Osteoblast (primary cell): Measurements from ENCODE around the gene RAMP3. TPM values are rescaled to one million over a fixed set of nuclear protein-coding genes. Genes with fewer than 3 reads are reported as not detected.

Experiments
- DNase-seq: peaks from one replicate; pipeline ENCODE4 v3.0.0; 2011; ENCODE audit warnings: low spot score, mixed read lengths; ENCODE audit not compliant: insufficient read length; ENCODE audit errors: missing footprints
- H2AFZ ChIP-seq: 2 replicates; pipeline ENCODE4 v1.6.0; 2011; ENCODE audit warnings: mild to moderate bottlenecking, low read length
- H3K27ac ChIP-seq: 2 replicates; pipeline ENCODE4 v1.5.1; 2011; ENCODE audit warnings: mild to moderate bottlenecking, low read depth, low read length, moderate library complexity
- H3K27me3 ChIP-seq: 2 replicates; pipeline ENCODE4 v1.6.0; 2012; ENCODE audit warnings: mild to moderate bottlenecking, control low read depth, inconsistent platforms, low read length, moderate library complexity; ENCODE audit not compliant: insufficient read depth
- H3K36me3 ChIP-seq: 2 replicates; pipeline ENCODE4 v1.5.1; 2011; ENCODE audit warnings: mild to moderate bottlenecking, low read length, control low read depth, moderate library complexity; ENCODE audit not compliant: insufficient read depth
- H3K4me1 ChIP-seq: 2 replicates; pipeline ENCODE4 v1.5.1; 2011; ENCODE audit warnings: mild to moderate bottlenecking, low read length, control low read depth, moderate library complexity; ENCODE audit not compliant: insufficient read depth
- H3K4me2 ChIP-seq: 2 replicates; pipeline ENCODE4 v1.6.0; 2011; ENCODE audit warnings: mild to moderate bottlenecking, low read length; ENCODE audit not compliant: insufficient read depth
- H3K4me3 ChIP-seq: fragments of 200-600 bp; sonication (generic); 3 replicates; pipeline ENCODE4 v1.5.1; 2012; ENCODE audit warnings: mild to moderate bottlenecking, low read length, inconsistent platforms; ENCODE audit not compliant: insufficient read depth
- H3K79me2 ChIP-seq: 2 replicates; pipeline ENCODE4 v1.6.0; 2012; ENCODE audit warnings: mild to moderate bottlenecking, low read length, control low read depth, inconsistent platforms; ENCODE audit not compliant: insufficient read depth
- H3K9me3 ChIP-seq: 2 replicates; pipeline ENCODE4 v1.5.1; 2011; ENCODE audit warnings: low read depth, low read length, control low read depth
- H4K20me1 ChIP-seq: 2 replicates; pipeline ENCODE4 v1.6.0; 2012; ENCODE audit warnings: mild to moderate bottlenecking, low read length, control low read depth; ENCODE audit not compliant: insufficient read depth
- CTCF ChIP-seq: IDR thresholded peaks from 2 replicates; pipeline ENCODE4 v1.5.1; 2011; ENCODE audit warnings: mild to moderate bottlenecking, low read depth, low read length, moderate library complexity; ENCODE audit errors: extremely low read depth
- total RNA-seq: library from RNA; depleted of rRNA; stranded (reverse); fragments of >200 nt; gene quantifications from 2 replicates; pipeline ENCODE4 v1.2.3, GENCODE V29; 2012

The RAMP3 gene
- total RNA-seq, 1 donor: not detected

DNA sequence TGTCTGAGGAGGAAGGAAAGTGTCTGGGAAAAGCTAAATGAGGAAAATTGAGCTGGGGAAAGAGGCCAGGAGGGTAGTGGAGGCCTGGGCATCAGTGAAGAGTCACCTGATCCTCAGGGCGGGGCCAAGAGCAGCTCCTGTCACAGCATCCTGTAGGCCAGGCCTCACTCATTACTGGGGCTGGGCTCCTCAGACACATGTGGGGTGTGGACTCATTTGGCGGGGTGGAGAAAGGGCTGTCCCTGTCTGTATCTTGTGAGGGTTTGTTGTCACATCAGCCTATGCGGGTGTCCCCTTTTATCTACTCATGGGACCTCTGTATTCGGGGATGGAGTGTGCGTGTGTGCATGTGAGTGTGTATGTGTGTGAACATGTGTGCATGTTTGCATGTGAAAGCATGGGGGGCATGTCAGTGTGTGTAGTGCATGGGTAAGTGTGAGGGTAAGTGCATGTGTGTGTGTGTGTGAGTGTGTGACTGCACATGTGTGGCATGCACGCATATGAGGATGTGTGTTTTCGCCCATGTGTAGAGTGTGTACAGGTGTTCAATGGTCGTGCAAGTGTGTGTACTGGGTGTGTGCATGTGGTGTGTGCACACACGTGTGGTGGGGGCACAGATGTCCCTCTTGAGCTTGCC, 67.8 kb downstream of the RAMP3 start:
- no peaks in the 10 kb centered on the region for H3K36me3 ChIP-seq
- H3K4me2 ChIP-seq: no peak overlapping the region
- no peaks in the 10 kb centered on the region for H3K4me1 ChIP-seq
- no peak overlapping the region for H3K4me3 ChIP-seq
- no peaks in the 10 kb centered on the region for H4K20me1 ChIP-seq
- H3K27me3 ChIP-seq: peaks cover 16% of the 10 kb centered on the region
- no peak overlapping the region for H3K27ac ChIP-seq
- no peak overlapping the region for H2AFZ ChIP-seq
- no peaks in the 10 kb centered on the region for H3K79me2 ChIP-seq
- DNase-seq: no peak
- no peaks in the 10 kb centered on the region for H3K9me3 ChIP-seq
- no peak for TF ChIP-seq CTCF

DNA sequence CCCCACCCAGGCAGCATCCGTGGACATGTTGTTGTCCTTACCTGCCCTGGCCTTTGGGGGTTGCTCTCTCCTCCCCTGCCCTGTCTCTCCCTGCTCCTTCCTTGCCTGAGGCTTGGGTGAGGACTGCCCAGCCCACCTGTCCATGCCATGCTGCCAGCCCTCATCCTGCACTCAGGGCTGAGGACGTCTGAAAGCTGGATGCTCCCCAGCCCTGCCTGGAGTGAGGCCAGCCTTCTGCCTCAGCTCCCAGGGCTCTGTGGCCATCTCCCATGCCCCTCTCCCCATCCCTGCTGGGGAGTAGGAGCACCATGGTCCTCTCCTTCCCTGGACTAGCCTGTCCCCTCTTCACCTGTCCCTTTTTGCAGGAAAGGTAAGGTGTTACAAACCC, 68.4 kb downstream of the RAMP3 start:
- Histone ChIP-seq H3K36me3 (no peaks in the 10 kb centered on the region), H3K4me3 (no peak overlapping the region), H3K4me2 (no peak overlapping the region), H3K9me3 (no peaks in the 10 kb centered on the region), H3K79me2 (no peaks in the 10 kb centered on the region), H3K4me1 (no peaks in the 10 kb centered on the region), H2AFZ (no peak overlapping the region), H3K27me3 (peaks cover 14% of the 10 kb centered on the region), H4K20me1 (no peaks in the 10 kb centered on the region), H3K27ac (no peak overlapping the region)
- DNase-seq: no peak
- no peak for TF ChIP-seq CTCF

DNA sequence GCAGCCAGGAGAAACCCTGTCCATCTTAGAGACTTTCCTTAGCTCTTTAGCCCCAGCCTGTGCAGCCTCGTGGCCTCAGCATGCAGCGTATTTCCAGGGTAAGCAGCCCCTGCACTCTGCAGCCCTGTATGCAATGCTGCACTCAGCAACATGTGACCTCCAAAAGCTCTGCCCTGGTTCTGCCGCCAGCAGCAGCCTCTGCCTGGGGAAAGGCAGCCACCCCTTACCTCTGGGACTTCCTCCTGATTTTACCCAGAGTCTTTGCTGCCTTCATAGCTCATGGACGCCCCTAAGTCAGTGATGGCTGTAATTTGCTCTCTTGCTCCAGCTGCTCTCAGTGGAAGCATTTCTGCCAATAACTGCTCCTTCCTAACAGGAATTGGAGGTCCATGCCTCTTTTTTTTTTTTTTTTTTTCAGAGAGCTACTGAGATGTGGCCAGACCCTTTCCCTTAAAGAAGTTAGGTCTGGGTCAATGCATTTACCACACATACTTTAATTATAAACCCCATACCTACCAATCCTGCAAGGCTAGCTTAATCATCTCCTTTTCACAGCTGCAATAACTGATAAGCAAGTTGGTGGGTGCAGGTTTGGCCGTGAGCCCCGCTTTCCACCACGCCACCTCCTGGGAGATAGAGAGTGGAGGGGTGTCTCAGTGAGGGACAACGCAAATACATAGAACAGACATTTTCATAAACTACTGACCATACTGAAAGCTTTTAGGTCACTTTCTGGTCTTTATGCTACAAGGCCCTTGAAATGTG, 71.7 kb downstream of the RAMP3 start:
- Histone ChIP-seq H3K9me3 (no peaks in the 10 kb centered on the region), H2AFZ (no peak overlapping the region), H3K4me1 (no peaks in the 10 kb centered on the region), H3K4me2 (no peak overlapping the region), H3K4me3 (no peak overlapping the region), H3K79me2 (no peaks in the 10 kb centered on the region), H4K20me1 (no peaks in the 10 kb centered on the region), H3K36me3 (no peaks in the 10 kb centered on the region), H3K27me3 (peaks cover 28% of the 10 kb centered on the region), H3K27ac (no peak overlapping the region)
- DNase-seq: no peak
- TF ChIP-seq CTCF: no peak

- no peak for TF ChIP-seq CTCF
- Histone ChIP-seq H3K27me3 (peaks cover 29% of the 10 kb centered on the region), H2AFZ (no peak overlapping the region), H3K4me2 (no peak overlapping the region), H3K9me3 (no peaks in the 10 kb centered on the region), H3K27ac (no peak overlapping the region), H3K4me3 (no peak overlapping the region), H3K36me3 (no peaks in the 10 kb centered on the region), H3K79me2 (no peaks in the 10 kb centered on the region), H4K20me1 (no peaks in the 10 kb centered on the region), H3K4me1 (no peaks in the 10 kb centered on the region)
- no peak for DNase-seq
These were observed 72.5 kb downstream of the RAMP3 start for GRCh38 chr7:45230083-45230482.
